Astrocyte of the spinal cord (primary cell): ENCODE results near the gene FOXQ1.

Source experiments
- DNase-seq: peaks from one replicate; pipeline ENCODE4 v3.0.0; 2011; ENCODE audit warnings: low read depth, low spot score
- H3K4me3 ChIP-seq: 2 replicates; pipeline ENCODE4 v1.5.1; 2011; ENCODE audit warnings: low read depth, mild to moderate bottlenecking, low read length, moderate library complexity
- in situ Hi-C: cut with HindIII; loops from 2 replicates; pipeline ENCODE4 v1.10.0; 2017; ENCODE audit warnings: low sequenced_read_pairs
- TF ChIP-seq, protein P1 (sequence below): IDR thresholded peaks from 2 replicates; pipeline ENCODE4 v1.5.1; 2012; ENCODE audit warnings: low read depth, mild to moderate bottlenecking, low read length, inconsistent platforms

The FOXQ1 gene, protein sequence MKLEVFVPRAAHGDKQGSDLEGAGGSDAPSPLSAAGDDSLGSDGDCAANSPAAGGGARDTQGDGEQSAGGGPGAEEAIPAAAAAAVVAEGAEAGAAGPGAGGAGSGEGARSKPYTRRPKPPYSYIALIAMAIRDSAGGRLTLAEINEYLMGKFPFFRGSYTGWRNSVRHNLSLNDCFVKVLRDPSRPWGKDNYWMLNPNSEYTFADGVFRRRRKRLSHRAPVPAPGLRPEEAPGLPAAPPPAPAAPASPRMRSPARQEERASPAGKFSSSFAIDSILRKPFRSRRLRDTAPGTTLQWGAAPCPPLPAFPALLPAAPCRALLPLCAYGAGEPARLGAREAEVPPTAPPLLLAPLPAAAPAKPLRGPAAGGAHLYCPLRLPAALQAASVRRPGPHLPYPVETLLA

DNA sequence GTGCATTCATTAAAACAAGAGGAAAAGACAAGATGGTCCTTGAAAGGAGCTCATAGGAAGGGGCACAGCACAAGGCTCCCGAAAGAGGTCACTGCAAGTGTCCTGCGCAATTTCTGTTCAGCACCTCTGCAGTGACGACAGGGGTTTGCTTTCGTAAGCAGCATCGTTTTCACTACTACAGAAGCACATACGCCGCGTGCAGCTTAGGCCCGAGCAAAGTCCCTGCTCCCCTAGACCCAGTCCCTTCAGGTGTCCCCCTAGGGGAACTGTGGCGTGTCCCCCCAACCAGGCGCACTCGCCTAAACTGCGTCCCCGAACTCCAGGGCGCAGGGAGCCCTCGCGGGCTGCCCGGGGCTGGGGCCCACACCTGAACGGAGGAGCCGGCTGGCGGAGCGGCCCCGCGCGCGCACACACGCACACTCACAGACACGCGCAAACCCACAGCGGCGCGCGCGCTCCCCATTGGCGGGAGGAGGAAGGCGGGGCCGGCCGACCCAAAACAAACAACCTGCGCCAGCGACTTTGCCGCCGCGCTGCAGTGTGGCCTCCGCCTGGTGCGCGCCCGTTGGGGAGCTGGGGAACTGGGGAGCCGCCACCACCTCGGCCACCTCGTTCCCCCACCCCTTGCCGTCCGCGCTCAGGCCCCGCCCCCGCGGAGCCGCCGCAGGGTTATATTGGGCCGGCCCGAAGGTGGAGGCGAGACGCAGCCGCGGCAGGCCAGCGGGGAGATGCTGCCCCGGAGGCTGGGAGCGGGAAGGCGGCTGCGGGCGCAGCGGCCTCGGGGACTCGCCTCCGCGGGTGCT, at the start of gene FOXQ1:
Gene FOXQ1 (plus strand): TSS at position 699 of the 803 bp plus-strand sequence. CDS start 607 bp downstream, outside the sequence.
- DNase-seq: peak; percentile 39
- in situ Hi-C loops: no loop called here
- H3K4me3 ChIP-seq: peak within 1 kb of the TSS; percentile 34
- TF ChIP-seq, protein P1, sequence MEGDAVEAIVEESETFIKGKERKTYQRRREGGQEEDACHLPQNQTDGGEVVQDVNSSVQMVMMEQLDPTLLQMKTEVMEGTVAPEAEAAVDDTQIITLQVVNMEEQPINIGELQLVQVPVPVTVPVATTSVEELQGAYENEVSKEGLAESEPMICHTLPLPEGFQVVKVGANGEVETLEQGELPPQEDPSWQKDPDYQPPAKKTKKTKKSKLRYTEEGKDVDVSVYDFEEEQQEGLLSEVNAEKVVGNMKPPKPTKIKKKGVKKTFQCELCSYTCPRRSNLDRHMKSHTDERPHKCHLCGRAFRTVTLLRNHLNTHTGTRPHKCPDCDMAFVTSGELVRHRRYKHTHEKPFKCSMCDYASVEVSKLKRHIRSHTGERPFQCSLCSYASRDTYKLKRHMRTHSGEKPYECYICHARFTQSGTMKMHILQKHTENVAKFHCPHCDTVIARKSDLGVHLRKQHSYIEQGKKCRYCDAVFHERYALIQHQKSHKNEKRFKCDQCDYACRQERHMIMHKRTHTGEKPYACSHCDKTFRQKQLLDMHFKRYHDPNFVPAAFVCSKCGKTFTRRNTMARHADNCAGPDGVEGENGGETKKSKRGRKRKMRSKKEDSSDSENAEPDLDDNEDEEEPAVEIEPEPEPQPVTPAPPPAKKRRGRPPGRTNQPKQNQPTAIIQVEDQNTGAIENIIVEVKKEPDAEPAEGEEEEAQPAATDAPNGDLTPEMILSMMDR: no peak

DNA sequence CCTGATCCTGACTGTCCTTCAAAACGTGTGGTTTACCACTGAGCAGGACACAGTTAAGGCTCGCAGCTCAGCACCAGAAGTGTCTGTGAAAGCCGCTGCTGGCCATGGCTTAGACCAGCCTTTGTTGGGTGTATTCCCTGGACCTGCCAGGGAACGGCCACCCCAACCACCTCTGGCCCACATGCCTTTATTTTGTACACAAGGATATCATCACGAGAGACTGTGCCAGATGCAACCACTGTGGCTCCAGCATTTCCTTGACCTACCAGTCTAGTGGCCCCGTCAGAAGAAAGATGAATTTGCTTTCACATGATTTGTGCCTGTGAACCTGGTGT, 49.2 kb upstream of the FOXQ1 start:
- no peak for DNase-seq
- H3K4me3 ChIP-seq: no peak overlapping the region
- in situ Hi-C loops: no loop called here
- TF ChIP-seq, protein P1: no peak

DNA sequence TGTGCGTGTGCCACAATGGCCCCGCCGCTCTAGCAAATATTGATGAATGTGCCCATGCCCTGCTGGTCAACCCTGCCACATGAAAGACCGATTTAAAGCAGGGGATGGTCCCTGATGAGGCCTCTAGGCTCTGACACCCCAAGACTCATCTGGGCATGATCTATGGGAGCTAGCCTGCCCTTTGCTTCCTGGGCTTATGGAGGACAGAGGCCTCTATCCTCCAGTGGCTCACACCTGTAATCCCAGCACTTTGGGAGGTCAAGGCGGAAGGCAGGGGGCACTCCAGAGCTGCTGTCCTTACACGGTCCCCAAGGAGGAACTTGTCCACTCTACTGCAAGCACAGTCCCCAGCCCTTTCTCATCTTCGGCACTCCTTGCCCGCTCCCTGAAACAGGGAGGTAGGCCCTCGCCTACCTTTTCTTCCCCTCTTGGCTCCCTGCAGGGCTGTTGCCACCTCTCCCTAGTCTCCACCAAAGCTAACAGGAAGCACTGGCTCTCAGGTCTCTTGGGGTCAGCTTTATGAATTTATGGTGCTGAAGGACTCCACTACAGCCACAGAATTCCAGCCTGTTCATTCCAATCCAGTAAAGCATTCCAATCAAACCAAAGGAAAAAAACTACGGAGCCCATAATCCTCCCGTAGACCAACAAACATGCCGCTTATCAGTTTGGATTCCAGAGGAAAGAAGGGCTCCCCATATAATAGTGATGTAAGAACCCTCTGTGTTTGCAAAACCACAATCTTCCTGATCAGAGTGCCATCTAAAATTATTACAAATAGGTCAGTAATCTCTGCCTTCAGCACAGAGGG, 48.7 kb upstream of the FOXQ1 start:
- in situ Hi-C loops: no loop called here
- no peak overlapping the region for H3K4me3 ChIP-seq
- no peak for DNase-seq
- TF ChIP-seq, protein P1: no peak

DNA sequence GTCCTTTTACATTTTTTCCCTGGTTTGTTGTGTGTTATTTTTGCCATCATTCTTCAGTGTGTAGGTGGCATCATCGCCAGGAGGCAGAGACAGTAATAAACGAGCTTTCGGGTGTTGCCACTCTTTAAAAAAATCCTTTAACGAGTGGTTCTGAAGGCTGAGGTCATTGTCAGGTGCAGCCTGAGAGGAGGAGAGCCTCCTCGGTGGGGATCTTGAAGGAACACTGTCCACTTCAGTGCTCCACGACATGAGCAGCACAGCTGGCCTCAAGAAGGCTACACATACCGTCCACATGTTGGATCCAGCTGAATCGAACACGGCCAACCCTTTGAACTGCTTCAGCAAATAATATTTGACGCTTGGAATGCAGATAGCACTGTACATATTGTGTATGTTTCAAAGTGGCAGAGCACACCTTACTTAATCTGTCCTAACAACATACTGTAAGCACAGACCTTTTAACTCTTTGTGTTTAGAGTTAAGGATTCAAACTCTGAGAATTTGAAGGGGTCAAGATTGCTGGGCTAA, 48.0 kb upstream of the FOXQ1 start:
- H3K4me3 ChIP-seq: no peak overlapping the region
- in situ Hi-C loops: no loop called here
- TF ChIP-seq, protein P1: no peak
- DNase-seq: no peak

DNA sequence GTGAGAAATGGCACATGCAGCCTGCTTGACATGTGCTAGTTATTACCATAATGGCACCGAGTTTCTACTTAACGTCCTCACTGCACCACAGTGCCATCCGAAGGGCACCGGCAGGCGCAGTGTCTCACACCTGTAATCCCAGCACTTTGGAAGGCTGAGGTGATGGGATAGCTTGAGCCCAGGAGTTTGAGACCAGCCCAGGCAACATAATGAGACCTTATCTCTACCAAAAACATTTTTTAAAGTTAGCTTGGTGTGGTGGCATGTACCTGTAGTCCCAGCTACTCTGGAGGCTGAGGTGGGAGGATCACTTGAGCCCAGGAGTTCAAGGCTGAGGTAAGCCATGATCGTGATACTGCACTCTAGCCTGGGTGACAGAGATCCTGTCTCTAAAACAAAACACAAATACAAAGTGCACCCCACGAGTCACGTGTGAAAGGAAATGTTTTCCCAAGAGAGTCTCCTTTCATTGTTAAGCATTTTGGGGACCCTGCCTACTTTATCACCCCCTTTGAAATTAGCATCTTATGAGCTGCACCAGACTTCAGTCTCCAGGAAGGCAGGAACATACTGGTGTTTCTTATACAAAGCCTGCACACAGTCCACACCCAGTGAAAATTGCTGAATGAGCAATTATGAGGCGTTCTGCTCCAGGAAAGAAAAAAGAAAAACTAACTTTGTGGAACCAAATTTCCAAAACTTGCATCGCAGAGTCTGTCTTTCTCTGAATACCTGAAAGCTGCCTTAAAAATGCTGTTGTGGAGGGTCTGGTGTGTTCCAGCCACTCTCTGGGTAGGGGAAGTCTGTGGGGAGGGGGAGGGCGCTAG, 47.1 kb upstream of the FOXQ1 start:
- TF ChIP-seq, protein P1: no peak
- in situ Hi-C loops: no loop called here
- no peak overlapping the region for H3K4me3 ChIP-seq
- DNase-seq: no peak
